ENCODE data around the gene HECA.

DNA sequence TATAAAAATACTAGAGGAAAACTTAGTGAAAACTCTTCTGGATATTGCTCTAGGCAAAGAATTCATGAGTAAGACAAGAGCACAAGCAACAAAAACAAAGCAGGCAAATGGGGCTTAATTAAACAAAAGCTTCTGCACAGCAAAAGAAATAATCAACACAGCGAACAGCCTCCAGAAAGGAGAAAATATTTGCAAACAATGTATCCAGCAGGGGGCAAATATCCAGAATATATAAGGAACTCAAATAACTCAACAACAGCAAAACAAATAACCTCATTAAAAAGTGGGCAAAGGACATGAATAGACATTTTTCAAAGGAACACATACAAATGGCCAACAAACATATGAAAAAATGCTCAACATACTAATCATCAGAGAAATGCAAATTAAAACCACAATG is 17.1 kb upstream of the HECA start:
- TF ChIP-seq RAD21 (IDR thresholded peaks at IDR 0.05) = peak in 1 of 2 donors; percentile 6
- TF ChIP-seq, protein P1, sequence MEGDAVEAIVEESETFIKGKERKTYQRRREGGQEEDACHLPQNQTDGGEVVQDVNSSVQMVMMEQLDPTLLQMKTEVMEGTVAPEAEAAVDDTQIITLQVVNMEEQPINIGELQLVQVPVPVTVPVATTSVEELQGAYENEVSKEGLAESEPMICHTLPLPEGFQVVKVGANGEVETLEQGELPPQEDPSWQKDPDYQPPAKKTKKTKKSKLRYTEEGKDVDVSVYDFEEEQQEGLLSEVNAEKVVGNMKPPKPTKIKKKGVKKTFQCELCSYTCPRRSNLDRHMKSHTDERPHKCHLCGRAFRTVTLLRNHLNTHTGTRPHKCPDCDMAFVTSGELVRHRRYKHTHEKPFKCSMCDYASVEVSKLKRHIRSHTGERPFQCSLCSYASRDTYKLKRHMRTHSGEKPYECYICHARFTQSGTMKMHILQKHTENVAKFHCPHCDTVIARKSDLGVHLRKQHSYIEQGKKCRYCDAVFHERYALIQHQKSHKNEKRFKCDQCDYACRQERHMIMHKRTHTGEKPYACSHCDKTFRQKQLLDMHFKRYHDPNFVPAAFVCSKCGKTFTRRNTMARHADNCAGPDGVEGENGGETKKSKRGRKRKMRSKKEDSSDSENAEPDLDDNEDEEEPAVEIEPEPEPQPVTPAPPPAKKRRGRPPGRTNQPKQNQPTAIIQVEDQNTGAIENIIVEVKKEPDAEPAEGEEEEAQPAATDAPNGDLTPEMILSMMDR (IDR thresholded peaks at IDR 0.05; ENCODE audit: low read depth, low read length, missing input control) = no peak
- TF ChIP-seq, protein P2, sequence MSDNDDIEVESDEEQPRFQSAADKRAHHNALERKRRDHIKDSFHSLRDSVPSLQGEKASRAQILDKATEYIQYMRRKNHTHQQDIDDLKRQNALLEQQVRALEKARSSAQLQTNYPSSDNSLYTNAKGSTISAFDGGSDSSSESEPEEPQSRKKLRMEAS (IDR thresholded peaks at IDR 0.05) = no peak
- TF ChIP-seq SP1 (IDR thresholded peaks at IDR 0.05) = no peak
- TF ChIP-seq, protein P3, sequence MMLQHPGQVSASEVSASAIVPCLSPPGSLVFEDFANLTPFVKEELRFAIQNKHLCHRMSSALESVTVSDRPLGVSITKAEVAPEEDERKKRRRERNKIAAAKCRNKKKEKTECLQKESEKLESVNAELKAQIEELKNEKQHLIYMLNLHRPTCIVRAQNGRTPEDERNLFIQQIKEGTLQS (IDR thresholded peaks at IDR 0.05) = no peak
- no peak for TF ChIP-seq JUND (IDR thresholded peaks at IDR 0.05)
